ENCODE results near the gene ABLIM2. TPM values are rescaled to one million over a fixed set of nuclear protein-coding genes. Genes with fewer than 3 reads are reported as not detected.

Gene ABLIM2
- total and polyA plus RNA-seq, 2 of the 8 experiments (the other 6 are each of a cell fraction or from before 2014, with no cell fraction given), result 2.8 to 3.0 TPM

DNA sequence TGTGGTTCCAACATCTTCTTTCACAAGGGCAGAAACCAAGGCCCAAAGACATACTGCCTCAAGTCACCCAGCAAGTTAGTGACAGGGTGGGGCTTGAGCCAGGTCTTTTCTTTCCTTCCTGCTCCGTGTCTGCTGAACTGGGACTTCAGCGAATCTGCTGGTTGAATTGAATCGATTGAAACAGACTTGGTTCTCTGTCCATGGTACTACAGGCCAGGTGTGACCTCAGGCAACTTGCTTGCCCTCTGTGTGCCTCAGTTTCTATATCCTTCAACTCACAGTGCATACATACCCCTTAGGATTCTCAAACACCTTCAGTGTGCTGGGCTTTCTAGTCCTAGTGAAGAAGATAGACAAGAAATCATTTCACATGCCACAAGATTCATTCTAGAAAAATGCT lies 2.0 kb upstream of the ABLIM2 start:
- no peak for FAIRE-seq

More for the DNA sequence above, 2.0 kb upstream of the ABLIM2 start:
- H3K79me2 ChIP-seq (ENCODE audit: control insufficient read depth in 1 of 2, insufficient read depth in 2 of 2, low read length in 2 of 2), result no peaks in the 10 kb centered on the region
- H3K79me1 ChIP-seq (ENCODE audit: low read depth, low read length), result no peaks in the 10 kb centered on the region
- H3K4me1 ChIP-seq (replicated peaks in 1 of 4; ENCODE audit: control insufficient read depth in 3 of 4, insufficient read depth in 4 of 4, low read length in 3 of 4), result peaks cover 0 to 5% (median 2%) of the 10 kb centered on the region in 4 experiments; a peak in 4 of 7 replicates
- no peak overlapping the region for H3K18ac ChIP-seq (ENCODE audit: extremely low read depth, low read length)
- H3K4me2 ChIP-seq (ENCODE audit: insufficient read depth in 1 of 2, low read depth in 2 of 2, low read length in 2 of 2), result no peak overlapping the region
- no peak overlapping the region for H3K4me3 ChIP-seq (ENCODE audit: extremely low read depth in 1 of 4, insufficient read depth in 2 of 4, low read depth in 3 of 4, low read length in 4 of 4)
- H2AFZ ChIP-seq (ENCODE audit: low read length), result no peak overlapping the region
- H2BK12ac ChIP-seq (ENCODE audit: low read depth, low read length), result no peak overlapping the region
- no peaks in the 10 kb centered on the region for H3K36me3 ChIP-seq (ENCODE audit: control insufficient read depth in 2 of 4, insufficient read depth in 4 of 4, low read length in 3 of 4)
- H2BK120ac ChIP-seq (replicated peaks; ENCODE audit: low read depth, low read length), result no peak overlapping the region
- no peak overlapping the region for H3K23ac ChIP-seq (ENCODE audit: insufficient read length)
- H3K56ac ChIP-seq (replicated peaks; ENCODE audit: insufficient read length, low read depth, low read length), result no peak overlapping the region
- no peak overlapping the region for H2AK5ac ChIP-seq (ENCODE audit: low read depth, low read length)
- H3K14ac ChIP-seq (ENCODE audit: insufficient read length), result no peak overlapping the region
- no peak overlapping the region for H2BK15ac ChIP-seq (ENCODE audit: low read length)
- ChIA-PET CTCF (ENCODE audit: partially characterized antibody) (no interaction called here), POLR2A (ENCODE audit: partially characterized antibody) (no interaction called here)
- no peak overlapping the region for H3K4ac ChIP-seq (replicated peaks; ENCODE audit: insufficient read length, low read depth, low read length)
- no peak overlapping the region for H3K9ac ChIP-seq (replicated peaks in 1 of 4; ENCODE audit: extremely low read depth in 1 of 4, low read depth in 3 of 4, low read length in 3 of 4)
- no peak overlapping the region for H4K5ac ChIP-seq (ENCODE audit: insufficient read length, low read depth, low read length)
- no peak overlapping the region for H4K91ac ChIP-seq (replicated peaks; ENCODE audit: insufficient read length, low read length)
- H4K20me1 ChIP-seq (replicated peaks in 1 of 2; ENCODE audit: control insufficient read depth in 1 of 2, insufficient read depth in 2 of 2, low read length in 2 of 2), result peaks cover 3 to 5% of the 10 kb centered on the region in 2 experiments
- DNase-seq (ENCODE audit: low read depth in 1 of 2, low spot score in 2 of 2), result no peak
- no peak overlapping the region for H2BK5ac ChIP-seq (ENCODE audit: low read depth, low read length)
- 69% methylated on average over 3 of the region's 3 CpGs; no CpG with 5 or more reads in 1 of the 2 experiments for WGBS, 2 experiments (ENCODE audit: extremely low coverage in 1 of 2, insufficient coverage in 1 of 2, insufficient read length in 1 of 2, insufficient replicate concordance in 2 of 2, low coverage in 1 of 2, low lambda C conversion rate in 2 of 2, missing lambda C conversion rate in 1 of 2)
- no peak overlapping the region for H3K27ac ChIP-seq (ENCODE audit: low read depth, low read length)
- no peak overlapping the region for H2BK20ac ChIP-seq (ENCODE audit: low read length)
- H3K27me3 ChIP-seq (replicated peaks in 1 of 4; ENCODE audit: control insufficient read depth in 3 of 4, extremely low read depth in 1 of 4, insufficient read depth in 3 of 4, low read length in 3 of 4), result peaks cover 6 to 43% (median 30%) of the 10 kb centered on the region in 4 experiments
- peaks cover 12% of the 10 kb centered on the region; the same call in 1 of the 2 replicates for H3K23me2 ChIP-seq (ENCODE audit: low read depth, low read length)
- no peaks in the 10 kb centered on the region for H3K9me3 ChIP-seq (ENCODE audit: insufficient read depth in 2 of 2, low read depth in 1 of 2, low read length in 1 of 2)
- TF ChIP-seq RAD21 (IDR thresholded peaks at IDR 0.05 in 1 of 2, conservative IDR thresholded peaks at IDR 0.05 in 1 of 2; ENCODE audit: low read depth in 2 of 2, low read length in 2 of 2), result no peak
- no peak overlapping the region for H4K8ac ChIP-seq (ENCODE audit: extremely low read depth, insufficient read depth, low read length)

Data from H1 (cell line).